Gastroesophageal sphincter (tissue), 3 donors: ENCODE measurements around the gene S100A4.

Source experiments
- EP300 ChIP-seq: sonication (generic); formaldehyde crosslinking; IDR thresholded peaks from one replicate; pipeline ENCODE4 v1.6.1; 2017; ENCODE audit warnings: antibody characterized with exemption, mild to moderate bottlenecking
- POLR2A ChIP-seq, 2 donors: fragments of 450-650 bp; IDR thresholded peaks; one replicate each; pipeline ENCODE4 v1.6.1; 2017; ENCODE audit warnings: antibody characterized with exemption in 2 of 2, mild to moderate bottlenecking in 2 of 2, moderate library complexity in 1 of 2
- TF ChIP-seq, protein P1 (sequence below), 4 experiments: fragments of 200-600 bp in 2 of 4; fragments of 450-650 bp in 2 of 4; sonication (generic) in 1 of 4; IDR thresholded peaks; one replicate each; pipeline ENCODE4 v1.5.1; 2017 to 2019; ENCODE audit warnings: antibody characterized with exemption in 4 of 4, mild to moderate bottlenecking in 2 of 4, moderate library complexity in 2 of 4

DNA sequence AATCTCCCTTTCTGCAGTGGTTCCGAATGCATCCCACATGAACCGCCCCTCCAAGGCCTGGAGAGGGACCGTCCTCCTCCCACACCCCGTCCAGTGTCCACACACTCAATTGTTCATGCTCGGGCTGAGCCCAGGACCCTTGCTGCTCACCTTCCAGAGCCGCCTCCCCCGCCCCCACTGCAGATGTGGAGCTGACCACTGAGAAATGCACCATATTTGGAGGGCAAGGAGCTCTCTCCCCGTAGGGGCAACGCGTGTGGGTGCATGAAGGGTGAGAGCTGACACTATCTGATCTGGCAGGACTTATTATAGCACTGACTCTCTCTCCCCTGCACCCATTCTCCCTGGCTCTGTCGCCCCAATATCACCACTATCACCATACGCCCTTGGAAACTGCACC, 7.5 kb upstream of the S100A4 start:
- TF ChIP-seq, protein P1, sequence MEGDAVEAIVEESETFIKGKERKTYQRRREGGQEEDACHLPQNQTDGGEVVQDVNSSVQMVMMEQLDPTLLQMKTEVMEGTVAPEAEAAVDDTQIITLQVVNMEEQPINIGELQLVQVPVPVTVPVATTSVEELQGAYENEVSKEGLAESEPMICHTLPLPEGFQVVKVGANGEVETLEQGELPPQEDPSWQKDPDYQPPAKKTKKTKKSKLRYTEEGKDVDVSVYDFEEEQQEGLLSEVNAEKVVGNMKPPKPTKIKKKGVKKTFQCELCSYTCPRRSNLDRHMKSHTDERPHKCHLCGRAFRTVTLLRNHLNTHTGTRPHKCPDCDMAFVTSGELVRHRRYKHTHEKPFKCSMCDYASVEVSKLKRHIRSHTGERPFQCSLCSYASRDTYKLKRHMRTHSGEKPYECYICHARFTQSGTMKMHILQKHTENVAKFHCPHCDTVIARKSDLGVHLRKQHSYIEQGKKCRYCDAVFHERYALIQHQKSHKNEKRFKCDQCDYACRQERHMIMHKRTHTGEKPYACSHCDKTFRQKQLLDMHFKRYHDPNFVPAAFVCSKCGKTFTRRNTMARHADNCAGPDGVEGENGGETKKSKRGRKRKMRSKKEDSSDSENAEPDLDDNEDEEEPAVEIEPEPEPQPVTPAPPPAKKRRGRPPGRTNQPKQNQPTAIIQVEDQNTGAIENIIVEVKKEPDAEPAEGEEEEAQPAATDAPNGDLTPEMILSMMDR (IDR thresholded peaks at IDR 0.05), result no peak
- TF ChIP-seq POLR2A (IDR thresholded peaks at IDR 0.05), result no peak
- TF ChIP-seq EP300, result no peak
